ENCODE measurements around the gene KRTAP5-9. TPM values are rescaled to one million over a fixed set of nuclear protein-coding genes. Genes with fewer than 3 reads are reported as not detected.

The KRTAP5-9 gene
- total and polyA plus RNA-seq, 10 of the 15 experiments (the other 5 are each of a cell fraction or from before 2014, with no cell fraction given), result 0.06 to 0.38 (median 0.19) TPM; not detected in 4

DNA sequence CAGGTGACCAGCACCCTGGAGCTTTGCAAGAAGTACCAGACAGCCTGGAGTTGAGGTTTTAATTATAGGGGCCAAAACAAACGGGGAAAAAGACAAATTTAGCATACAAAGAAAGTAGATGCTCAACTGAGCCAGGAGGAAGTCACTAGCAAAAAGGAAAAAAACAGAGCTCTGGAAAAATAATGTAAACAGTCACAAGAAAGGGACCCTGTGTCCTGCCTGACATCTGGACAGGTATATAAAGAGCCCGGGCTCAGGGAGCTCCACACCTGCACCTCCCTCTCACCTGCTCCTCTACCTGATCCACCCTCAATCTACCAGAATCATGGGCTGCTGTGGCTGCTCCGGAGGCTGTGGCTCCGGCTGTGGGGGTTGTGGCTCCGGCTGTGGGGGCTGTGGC lies 17.0 kb downstream of the KRTAP5-9 start, which contains the start of gene KRTAP5-10:
Gene KRTAP5-10, plus strand, starts transcription at position 301 of the 400 bp plus-strand sequence. Its CDS starts 25 bp downstream, at position 326.
- Histone ChIP-seq H3K27ac (ENCODE audit: control insufficient read depth, insufficient read depth) (no peak within 1 kb of the TSS), H3K4me1 (ENCODE audit: control insufficient read depth, insufficient read depth, low read length) (no peaks in the 10 kb centered on the region), H3K4me2 (ENCODE audit: control insufficient read depth, insufficient read depth) (no peak within 1 kb of the TSS), H4K20me1 (ENCODE audit: control insufficient read depth, insufficient read depth) (no peaks in the 10 kb centered on the region), H3K36me3 (ENCODE audit: control insufficient read depth in 2 of 2, insufficient read depth in 2 of 2, low read length in 1 of 2) (no peaks in the 10 kb centered on the region), H3K27me3 (replicated peaks in 1 of 2; ENCODE audit: control insufficient read depth in 2 of 2, insufficient read depth in 2 of 2, low read length in 1 of 2) (no peaks in the 10 kb centered on the region), H3K79me2 (ENCODE audit: control insufficient read depth, insufficient read depth, low read length) (no peaks in the 10 kb centered on the region), H3K9me3 (replicated peaks; ENCODE audit: control insufficient read depth, insufficient read depth, low read length) (no peaks in the 10 kb centered on the region), H2AFZ (ENCODE audit: control insufficient read depth, low read depth, low read length) (no peak within 1 kb of the TSS), H3K9ac (ENCODE audit: control insufficient read depth, insufficient read depth, low read length) (no peak within 1 kb of the TSS), H3K4me3 (no peak within 1 kb of the TSS)
- no TSS peak for BruUV-seq (replicated peaks)
- ChIA-PET POLR2A (interaction anchor here (0.6 kb wide), 1 partner anchor 422 kb away, joined by 5 read pairs; no protein-coding TSS in a partner anchor), SMC1A (ENCODE audit: uncharacterized antibody, unreplicated experiment) (no interaction called here), CTCF (interaction anchor here (1.0 kb wide), 1 partner anchor 9 kb away, joined by 3 read pairs; no protein-coding TSS in a partner anchor), RAD21 (ENCODE audit: unreplicated experiment) (no interaction called here)
- FAIRE-seq, result no peak
- ATAC-seq, result no peak
- DNase-seq (ENCODE audit: low read depth, low spot score), result no peak
- in situ Hi-C loops (cut with MboI) (no loop called here), intact Hi-C loops (cut with micrococcal nuclease; ENCODE audit: unreplicated experiment) (loop anchor here (10.0 kb wide), 1 partner anchor 140 kb away; no protein-coding TSS in a partner anchor)
- TF ChIP-seq NFYA (IDR thresholded peaks at IDR 0.05; ENCODE audit: borderline replicate concordance, low read depth, low read length) (no peak), MTA2 (IDR thresholded peaks at IDR 0.05; ENCODE audit: low read depth) (no peak), TBL1XR1 (IDR thresholded peaks at IDR 0.05; ENCODE audit: low read depth, low read length) (no peak), SIN3A (IDR thresholded peaks at IDR 0.05; ENCODE audit: low read depth, low read length) (no peak), JUNB (IDR thresholded peaks at IDR 0.05) (no peak), SUPT20H (IDR thresholded peaks at IDR 0.05; ENCODE audit: borderline replicate concordance, control insufficient read depth, low read depth, low read length) (no peak)
- TF ChIP-seq, protein P1, sequence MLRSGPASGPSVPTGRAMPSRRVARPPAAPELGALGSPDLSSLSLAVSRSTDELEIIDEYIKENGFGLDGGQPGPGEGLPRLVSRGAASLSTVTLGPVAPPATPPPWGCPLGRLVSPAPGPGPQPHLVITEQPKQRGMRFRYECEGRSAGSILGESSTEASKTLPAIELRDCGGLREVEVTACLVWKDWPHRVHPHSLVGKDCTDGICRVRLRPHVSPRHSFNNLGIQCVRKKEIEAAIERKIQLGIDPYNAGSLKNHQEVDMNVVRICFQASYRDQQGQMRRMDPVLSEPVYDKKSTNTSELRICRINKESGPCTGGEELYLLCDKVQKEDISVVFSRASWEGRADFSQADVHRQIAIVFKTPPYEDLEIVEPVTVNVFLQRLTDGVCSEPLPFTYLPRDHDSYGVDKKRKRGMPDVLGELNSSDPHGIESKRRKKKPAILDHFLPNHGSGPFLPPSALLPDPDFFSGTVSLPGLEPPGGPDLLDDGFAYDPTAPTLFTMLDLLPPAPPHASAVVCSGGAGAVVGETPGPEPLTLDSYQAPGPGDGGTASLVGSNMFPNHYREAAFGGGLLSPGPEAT (IDR thresholded peaks at IDR 0.05; ENCODE audit: low read depth), result no peak
- WGBS (ENCODE audit: insufficient coverage, insufficient replicate concordance, low lambda C conversion rate, missing lambda C conversion rate), result 21% methylated on average over 4 of the region's 5 CpGs

Data from GM12878 (cell line).